Measurements from ENCODE around the gene NOLC1.

Gene NOLC1

GRCh38 chr10:102157224-102157623 is 5.0 kb downstream of the NOLC1 start:
- DNase-seq = no peak

GRCh38 chr10:102159051-102159597 is 6.9 kb downstream of the NOLC1 start:
- DNase-seq = no peak

GRCh38 chr10:102159831-102160230 is 7.6 kb downstream of the NOLC1 start:
- DNase-seq = no peak

GRCh38 chr10:102163342-102163989 is 11.3 kb downstream of the NOLC1 start:
- DNase-seq = no peak

- no peak for DNase-seq
Measured at GRCh38 chr10:102167861-102168260, 15.7 kb downstream of the NOLC1 start.

- no peak for DNase-seq
Measured at GRCh38 chr10:102170602-102171001, 18.4 kb downstream of the NOLC1 start.

- DNase-seq = no peak
Measured at GRCh38 chr10:102172288-102172687, 20.1 kb downstream of the NOLC1 start.

- DNase-seq = no peak
Measured at GRCh38 chr10:102175415-102175814, 23.2 kb downstream of the NOLC1 start.

GRCh38 chr10:102184606-102185005 is 32.4 kb downstream of the NOLC1 start:
- no peak for DNase-seq

GRCh38 chr10:102185272-102185671 is 33.1 kb downstream of the NOLC1 start:
- DNase-seq = no peak

- no peak for DNase-seq
Measured at GRCh38 chr10:102185811-102186527, 33.8 kb downstream of the NOLC1 start.

- peak; percentile 4 for DNase-seq
Measured at GRCh38 chr10:102188298-102188940, 36.2 kb downstream of the NOLC1 start.

GRCh38 chr10:102188941-102189898 is 37.0 kb downstream of the NOLC1 start:
- peak; percentile 9 for DNase-seq

GRCh38 chr10:102191956-102192355 is 39.8 kb downstream of the NOLC1 start:
- DNase-seq = no peak

GRCh38 chr10:102195296-102195870 is 43.2 kb downstream of the NOLC1 start:
- DNase-seq = no peak

GRCh38 chr10:102196893-102197292 is 44.7 kb downstream of the NOLC1 start:
- no peak for DNase-seq

- no peak for DNase-seq
Measured at GRCh38 chr10:102198027-102198426, 45.8 kb downstream of the NOLC1 start.

- DNase-seq = no peak
Measured at GRCh38 chr10:102200751-102201640, 48.8 kb downstream of the NOLC1 start.

GRCh38 chr10:102202386-102202785 is 50.2 kb downstream of the NOLC1 start:
- DNase-seq = no peak

GRCh38 chr10:102208311-102209035 is 56.3 kb downstream of the NOLC1 start:
- no peak for DNase-seq
